HG03378 (cell line): ENCODE data around the gene MEA1.

Source experiments
- ATAC-seq: cut with Tn5 transposase; IDR thresholded peaks from one replicate; pipeline ENCODE4 v1.9.1; 2021; ENCODE audit warnings: mild to moderate bottlenecking, moderate library complexity; ENCODE audit not compliant: unreplicated experiment

MEA1 gene

DNA sequence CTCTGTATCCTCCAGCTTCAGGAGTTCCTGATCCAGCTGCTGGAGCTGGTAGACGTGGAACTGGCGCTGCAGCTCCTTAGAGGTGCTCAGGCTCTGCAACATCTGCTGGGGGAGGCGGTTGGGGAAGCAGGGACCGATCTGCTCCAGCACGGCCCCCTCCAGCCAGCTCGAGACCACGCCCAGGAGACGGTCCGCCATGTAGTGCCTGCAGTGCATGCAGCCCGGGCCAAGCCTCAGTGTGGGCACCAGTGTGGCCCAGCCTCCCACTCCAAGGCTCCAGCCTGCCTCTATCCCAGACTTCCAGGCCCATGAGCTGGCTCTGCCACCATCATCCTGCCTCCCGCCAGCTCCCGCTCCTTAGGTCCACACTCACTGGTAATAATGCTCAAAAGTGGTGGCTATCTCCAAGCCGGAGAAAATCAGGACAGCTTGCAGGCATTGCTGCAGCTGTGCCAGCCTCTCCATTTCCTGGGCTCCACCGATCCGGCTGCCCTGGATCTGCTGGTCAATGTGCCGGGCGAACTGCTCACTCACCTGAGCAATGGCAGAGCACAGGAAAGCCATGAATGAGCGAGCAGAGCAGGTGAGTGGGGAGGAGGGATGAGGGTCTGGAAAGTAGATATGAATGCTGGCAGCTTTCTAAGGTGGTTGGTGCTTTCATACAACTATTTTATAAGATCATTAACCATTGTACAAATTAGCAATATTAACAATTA lies 27.0 kb upstream of the MEA1 start:
- ATAC-seq = no peak

DNA sequence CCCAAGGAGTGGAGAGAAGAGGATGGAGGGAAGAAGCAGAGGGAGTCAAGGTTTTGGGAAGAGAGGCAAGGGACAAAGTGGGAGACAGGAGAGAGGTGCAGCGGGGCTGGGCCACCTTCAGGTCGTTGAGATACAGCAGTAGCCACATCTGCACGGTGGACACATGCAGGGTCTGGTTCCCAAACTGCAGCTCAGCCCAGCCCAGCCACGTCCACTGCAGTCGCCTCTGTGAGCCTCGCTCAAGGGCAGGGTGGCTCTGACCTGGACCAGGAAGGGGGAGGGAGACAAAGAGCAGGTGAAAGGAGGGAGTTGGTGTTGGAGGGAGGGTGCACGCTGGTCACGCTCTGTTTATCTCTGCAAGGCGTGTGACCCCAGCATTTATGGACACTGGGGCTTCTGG lies 25.0 kb upstream of the MEA1 start:
- ATAC-seq = no peak

DNA sequence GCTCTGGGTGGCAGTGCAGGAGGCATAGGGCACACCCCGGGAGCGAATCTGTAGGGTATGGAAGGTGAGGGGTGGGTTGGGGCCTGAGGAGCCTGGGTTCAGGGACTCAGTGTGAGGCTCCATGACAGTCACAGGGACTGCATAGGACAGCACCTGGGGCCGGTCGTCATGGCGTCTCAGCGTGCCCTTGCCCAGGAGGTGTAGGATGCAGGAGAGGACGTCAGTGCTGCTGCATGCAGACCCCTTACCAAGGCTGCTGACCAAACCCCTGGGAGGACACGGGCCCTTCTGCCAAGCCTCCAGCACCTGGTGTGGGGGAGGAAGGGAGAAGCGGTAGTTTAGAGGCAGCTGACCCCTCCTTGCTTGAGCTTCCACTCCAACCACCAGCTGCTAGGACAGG lies 24.0 kb upstream of the MEA1 start:
- no peak for ATAC-seq

DNA sequence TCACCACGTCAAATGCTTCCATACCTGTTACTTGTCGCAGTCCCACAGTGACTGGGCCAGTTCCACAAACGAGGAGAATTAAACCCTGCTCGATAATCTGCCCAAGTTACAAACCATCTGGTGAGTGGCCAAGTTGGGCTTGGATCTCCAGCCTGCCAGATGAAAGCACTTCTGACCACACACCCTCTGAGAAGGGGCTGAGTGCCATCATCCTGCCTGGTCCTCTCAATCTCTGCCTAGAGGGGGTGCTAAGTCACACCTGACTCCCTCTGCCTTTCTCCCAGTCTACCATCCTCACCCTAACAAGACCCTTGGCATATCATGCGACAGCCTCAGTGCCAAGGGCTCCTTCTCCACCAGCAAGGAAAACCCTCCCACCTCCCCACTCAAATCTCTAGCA lies 23.5 kb upstream of the MEA1 start:
- no peak for ATAC-seq

DNA sequence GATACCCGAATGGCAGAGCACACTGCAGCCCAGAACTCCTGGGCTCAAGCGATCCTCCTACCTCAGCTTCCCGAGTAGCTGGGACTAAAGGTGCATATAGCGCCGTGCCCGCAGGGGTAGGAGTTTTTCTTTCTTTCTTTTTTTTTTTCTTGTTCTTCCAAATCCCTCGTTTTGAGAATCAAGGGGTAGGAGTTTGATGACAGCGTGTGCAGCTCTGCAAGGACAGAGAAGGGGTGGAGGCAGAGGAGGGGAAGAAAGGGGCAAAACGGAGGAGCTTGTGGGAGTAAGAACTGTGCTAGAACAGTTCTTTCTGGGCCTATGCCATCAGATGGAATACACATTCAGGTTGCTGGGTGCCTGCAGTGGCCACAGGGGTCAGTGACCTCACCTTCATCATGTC lies 23.0 kb upstream of the MEA1 start:
- no peak for ATAC-seq

DNA sequence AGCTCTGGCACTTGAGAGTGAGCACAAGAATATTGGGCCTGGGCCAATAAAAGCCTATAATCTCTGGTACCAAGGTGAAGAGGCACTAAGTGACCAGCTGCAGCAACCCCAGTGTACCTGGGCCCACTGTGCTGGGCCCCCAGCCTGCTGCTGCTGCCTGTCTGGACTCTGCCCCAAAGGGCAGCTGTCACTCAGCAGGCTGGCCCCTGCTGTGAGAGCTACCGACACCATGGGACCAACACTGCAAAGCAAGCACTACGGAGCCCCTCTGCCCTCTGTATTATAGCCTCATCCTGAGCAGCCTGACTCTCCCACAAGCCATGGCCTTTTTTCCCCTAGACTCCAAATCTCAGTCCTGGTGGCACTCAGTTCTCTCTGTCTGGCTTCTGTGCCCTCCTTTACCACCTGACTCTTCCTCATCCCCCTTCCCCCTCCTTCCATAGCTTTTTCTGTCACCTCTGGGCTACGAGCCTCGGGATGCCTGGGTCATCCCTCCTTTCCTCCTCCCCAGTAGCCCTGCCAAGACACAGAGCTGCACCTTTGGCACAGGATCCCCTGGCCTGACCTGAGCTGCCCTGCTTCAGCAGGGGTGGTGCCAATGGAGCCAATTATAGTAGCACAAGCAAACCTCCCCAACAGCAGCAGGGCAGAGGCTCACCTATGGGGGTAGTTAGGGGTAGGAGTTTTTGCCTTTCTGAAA lies 21.9 kb upstream of the MEA1 start:
- no peak for ATAC-seq

DNA sequence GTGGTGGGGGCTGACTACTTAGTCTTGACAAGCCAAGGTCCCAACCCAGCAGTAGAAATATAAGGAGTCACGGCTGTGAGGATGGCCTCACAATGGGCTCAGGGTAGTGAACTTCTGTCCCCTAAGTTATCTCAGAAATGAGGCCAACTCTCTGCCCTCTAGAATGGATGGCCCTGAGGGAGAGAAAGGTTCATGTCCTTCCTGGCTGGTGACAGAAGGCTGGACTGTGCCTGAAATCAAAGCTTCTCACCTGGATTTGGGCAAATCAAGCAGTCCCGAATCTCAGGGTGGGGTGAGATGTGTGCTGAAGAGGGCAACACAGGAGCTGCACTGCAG lies 20.4 kb upstream of the MEA1 start:
- no peak for ATAC-seq

DNA sequence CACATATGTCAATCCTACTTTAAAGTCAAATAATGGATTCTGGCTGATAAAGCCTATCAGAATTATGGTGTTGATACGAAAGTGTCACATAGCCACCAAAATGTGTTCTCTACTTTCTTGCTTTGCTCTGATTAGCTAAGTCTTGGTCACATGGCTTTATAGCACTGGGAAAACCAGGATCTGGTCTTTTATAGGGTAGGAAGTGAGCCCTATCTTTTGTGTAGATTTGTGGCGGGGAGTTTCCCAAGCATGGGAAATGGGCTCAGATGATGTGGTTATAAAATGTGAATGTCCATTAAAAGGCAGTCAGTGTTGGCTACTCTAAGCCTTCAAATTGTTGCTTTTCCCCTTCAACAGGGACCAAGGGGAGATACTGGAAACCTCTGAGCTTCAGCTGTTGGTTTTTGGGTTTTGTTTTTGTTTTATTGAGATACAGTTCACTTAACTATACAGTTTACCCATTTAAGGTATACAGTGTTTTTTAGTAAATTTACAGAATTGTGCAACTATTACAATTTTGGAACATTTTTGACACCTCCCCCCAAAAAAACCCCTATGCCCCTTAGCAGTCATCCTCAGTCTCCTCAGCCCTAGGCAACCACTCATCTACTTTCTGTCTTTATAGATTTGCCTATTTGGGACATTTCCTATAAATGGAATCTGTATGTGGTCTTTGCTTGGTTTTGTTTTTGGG lies 19.9 kb upstream of the MEA1 start:
- ATAC-seq = no peak

DNA sequence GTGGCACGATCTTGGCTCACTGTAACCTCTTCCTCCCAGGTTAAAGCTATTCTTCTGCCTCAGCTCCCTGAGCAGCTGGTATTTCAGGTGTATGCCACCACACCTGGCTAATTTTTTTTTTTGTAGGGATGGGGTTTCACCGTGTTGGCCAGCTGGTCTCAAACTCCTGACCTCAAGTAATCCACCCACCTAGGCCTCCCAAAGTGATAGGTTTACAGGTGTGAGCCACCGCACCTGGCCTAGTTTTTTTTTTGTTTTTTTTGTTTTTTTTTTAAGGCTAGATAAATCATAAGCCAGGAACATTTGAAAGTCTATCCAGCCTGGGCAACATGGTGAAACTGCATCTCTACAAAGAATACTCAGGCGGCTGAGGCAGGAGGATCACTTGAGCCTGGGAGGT lies 18.6 kb upstream of the MEA1 start:
- ATAC-seq = no peak

DNA sequence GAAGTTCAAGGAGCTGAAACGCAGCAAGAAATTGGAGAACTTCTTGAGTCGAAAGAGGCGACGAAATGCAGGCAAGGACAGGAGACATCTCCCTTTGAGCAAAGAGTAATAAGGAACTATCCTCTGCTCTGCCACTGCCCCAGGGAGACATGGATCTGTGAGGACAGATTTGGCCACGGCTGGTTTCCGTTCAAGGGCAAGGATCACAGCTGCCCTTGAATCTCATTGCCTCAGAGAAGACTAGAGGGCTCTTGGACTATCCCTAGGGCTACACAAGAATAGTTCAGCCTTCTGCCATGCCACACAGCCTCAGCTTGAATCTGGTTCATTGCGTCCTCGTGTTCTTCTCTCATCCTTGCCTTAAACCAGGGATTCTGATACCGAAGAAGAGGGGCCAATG lies 15.4 kb upstream of the MEA1 start:
- ATAC-seq = no peak

DNA sequence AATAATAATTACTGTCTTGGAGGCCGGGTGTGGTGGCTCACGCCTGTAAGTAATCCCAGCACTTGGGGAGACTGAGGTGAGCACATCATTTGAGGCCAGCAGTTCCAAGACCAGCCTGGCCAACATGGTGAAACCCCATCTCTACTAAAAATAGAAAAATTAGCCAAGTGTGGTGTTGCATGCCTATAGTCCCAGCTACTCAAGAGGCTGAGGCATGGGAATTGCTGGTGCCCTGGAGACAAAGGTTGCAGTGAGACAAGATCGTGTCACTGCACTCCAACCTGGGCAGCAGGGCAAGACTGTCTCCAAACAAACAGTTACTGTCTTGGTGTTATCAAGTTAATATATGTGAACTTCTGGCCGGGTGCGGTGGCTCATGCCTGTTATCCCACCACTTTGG lies 12.6 kb upstream of the MEA1 start:
- no peak for ATAC-seq

DNA sequence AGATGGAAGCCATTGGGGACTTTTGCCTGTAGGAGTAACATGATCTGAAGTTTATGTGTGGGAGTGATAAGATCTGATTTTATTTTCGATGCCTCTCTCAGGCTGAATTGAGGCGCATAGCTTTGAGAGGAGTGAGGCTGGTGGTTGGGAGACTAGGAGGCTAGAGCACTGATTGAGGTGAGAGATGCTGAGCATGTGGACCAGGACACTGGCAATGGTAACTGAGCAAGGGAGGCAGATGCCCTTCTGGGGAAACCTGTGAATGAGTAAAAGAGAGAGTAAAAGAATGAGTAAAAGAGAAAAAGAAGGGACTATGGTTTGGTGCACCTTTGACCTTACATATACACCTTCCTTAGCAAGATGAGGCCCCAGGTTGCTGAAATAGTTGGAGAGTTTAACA lies 10.7 kb upstream of the MEA1 start:
- no peak for ATAC-seq

DNA sequence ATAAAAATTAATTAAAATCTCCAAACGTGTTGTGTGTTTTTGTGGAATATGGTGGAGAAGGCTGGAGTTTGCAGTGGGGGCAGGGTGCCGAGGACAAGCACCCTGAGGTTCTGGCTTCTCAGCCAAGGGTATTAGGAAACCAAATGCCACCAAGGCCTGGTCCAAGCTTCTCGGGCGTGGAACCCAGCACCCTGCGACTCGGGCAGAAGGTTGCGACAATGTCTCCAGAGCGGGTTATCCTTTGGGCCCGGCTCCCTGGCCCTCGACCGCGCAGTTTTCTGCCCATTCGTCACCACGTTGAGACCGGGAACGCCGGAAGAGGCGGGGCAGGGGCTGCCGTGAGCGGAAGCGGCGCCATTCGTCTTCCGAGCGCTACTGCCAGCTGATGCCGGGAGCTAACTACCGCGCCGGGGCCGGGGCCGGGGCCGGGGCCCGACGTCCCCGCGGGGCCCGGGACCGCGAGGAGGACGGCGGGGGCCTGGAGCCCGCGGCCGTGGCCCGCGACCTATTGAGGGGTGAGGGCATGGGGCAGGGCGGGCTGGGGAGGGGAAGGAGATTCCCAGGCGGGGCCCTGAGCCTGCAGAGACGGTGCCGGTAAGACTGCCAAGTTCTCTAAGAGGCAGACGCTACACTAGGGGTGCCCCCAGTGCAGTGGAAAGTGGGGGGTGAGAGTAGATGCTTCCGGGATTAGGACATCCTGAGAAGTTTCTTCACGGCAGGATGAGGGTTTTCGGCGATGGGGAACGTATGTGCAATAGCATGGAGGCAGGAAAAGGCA lies 7.7 kb upstream of the MEA1 start, which contains the start of gene RRP36:
TSS of gene RRP36 (plus strand) at position 354 of the 778 bp plus-strand sequence. CDS start at position 386, 32 bp downstream.
- no peak for ATAC-seq

DNA sequence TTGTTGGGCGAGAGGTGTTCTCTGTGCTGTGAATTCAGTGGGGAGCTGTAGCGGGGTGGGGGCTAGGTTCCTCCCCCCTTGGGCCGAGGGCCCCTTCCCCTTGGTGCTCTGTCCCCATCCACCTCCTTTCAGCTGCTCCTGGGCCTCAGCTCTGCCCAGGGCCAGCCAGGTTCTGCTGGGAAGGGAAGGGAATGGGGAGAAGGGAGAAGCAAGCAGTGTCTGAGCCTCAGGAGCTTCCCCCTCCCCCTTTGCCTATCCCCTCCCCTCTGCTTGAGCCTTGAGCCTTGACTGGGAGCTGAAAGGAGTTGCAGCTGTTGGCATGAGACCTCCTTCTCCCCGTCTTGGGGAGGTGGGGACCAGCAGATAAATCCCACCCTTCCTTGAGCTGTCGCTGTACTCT lies 7.1 kb upstream of the MEA1 start:
- no peak for ATAC-seq

DNA sequence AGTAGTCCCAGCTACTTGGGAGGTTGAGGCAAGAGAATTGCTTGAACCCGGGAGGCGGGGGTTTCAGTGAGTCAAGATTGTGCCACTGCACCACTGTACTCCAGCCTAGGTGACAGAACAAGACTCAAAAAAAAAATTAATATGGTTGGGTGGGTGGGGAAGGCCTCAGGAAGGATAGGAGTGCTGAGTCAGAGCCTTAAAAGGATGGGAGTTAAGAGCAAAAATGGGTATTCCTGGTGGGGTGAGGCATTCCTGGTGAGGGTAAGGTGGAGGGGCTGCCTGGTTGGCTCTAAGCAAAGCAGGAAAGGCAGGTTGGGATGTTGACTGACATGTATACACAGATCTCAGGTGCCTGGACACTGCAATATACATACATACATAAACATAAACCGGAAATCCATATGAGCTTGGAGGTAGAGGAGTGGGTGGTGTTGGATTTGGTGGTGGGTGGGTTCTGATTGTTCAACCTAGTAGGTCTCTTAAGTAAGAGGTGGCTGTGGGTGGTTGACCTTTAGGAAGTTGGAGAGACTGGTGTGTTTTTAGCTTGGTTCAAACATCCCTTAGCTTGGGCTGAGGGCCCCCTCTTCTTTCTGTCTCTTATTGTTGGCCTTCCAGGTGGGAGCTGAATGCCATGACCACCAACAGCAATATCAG lies 6.4 kb upstream of the MEA1 start:
- ATAC-seq = no peak

DNA sequence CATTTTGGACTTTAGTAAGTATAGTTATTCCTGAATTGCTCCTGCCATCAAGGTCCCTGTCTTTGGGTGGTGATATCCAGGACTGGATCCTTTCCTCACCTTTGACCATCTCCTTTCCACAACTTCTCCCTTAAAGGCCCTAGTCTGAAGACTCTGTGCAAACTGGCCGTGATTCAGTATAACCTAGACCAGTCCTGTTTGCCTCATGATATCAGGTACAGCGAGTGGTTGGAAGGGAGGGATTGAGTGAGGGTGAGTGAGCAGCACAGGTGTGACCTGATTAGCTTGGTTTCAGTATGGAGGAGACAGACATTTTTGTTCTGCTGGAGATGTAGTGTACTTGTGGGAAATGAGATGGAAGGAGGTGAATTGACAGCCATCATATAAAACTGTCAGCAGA lies 5.4 kb upstream of the MEA1 start:
- ATAC-seq = no peak

DNA sequence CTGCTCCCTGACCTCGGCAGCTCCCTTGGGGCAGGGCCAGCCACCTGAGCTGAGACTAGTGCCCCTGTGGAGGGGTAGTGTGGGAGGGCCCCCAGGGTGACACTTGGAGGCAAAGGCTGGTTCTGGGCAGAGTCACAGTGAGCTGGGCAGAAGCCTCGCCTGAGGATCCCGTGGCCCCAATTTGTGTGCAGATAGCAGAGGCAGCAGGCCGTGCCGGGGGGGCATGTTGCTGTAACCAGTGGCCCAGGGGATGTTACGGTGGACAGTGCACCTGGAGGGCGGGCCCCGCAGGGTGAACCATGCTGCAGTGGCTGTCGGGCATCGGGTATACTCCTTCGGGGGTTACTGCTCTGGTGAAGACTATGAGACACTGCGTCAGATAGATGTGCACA lies 3.2 kb upstream of the MEA1 start:
- ATAC-seq = no peak

DNA sequence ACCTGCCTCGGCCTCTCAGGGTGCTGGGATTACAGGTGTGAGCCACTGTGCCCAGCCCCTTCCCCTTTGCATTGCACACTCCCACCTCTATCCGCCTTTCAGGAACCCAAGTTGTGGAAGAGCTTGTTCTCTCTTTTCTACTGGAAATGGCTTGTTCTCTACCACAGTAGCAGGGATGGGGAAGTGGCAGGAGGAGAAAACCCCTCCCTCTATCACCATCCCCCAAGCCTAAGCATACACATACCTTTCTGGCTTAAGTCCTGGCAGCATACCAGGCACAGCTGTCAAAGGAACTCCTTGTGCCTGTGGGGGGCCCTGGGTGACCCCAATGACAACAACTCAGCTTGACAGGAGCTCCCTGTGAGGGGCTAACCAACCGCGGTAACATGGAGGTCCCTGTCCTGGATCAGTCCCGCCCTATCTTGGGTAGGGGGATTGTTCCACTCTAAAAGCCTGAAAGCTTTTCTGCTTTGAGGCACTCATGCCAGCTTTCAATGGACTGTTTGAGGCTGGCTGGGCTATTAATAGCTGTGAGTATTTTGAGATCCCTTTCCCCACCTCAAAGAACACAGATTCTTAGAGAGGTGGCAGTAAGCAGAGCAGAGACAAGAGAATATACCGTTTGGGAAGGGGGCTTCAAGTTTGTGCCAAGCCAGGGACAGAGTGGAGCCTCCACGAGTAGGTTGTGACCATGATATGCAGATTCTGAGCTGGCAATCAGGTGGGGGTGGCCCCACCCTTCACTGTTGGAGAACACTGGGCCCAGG lies 2.6 kb upstream of the MEA1 start:
- no peak for ATAC-seq

DNA sequence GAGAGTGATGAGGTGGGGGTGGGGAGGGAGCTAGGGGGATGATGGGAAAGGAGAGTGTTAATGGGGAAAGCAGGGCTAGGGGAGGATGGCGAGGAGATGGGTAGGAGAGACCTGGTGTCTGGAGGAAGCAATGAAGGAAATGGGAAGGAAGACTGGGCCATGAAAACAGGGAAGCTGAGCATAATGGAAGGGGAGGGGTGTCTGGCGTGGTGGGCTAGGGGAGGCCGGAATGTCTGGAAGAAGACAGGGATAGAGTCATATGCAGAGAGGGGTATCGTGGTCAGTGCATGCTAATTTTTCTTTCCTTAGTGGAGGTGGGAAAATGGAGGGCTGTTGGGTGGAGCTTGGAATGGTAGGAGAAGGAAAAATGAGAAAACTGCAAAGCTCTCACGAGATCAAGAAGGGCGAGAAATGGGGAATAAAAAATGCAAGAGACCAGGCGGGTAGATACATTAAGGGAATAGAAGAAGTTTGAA lies 726 bp upstream of the MEA1 start:
- no peak for ATAC-seq
